B cell (primary cell): Measurements from ENCODE around the gene EFCC1.

ENCODE experiments used
- EZH2 ChIP-seq: IDR thresholded peaks from 2 replicates; pipeline ENCODE4 v1.6.1; 2012; ENCODE audit warnings: borderline replicate concordance, low read depth, mild to moderate bottlenecking, moderate library complexity, low read length; ENCODE audit not compliant: insufficient read depth, poor library complexity, severe bottlenecking
- TF ChIP-seq, protein P1 (sequence below): fragments of 200-600 bp; IDR thresholded peaks from one replicate; pipeline ENCODE4 v1.8.0; 2022; ENCODE audit warnings: antibody characterized with exemption, mild to moderate bottlenecking

DNA sequence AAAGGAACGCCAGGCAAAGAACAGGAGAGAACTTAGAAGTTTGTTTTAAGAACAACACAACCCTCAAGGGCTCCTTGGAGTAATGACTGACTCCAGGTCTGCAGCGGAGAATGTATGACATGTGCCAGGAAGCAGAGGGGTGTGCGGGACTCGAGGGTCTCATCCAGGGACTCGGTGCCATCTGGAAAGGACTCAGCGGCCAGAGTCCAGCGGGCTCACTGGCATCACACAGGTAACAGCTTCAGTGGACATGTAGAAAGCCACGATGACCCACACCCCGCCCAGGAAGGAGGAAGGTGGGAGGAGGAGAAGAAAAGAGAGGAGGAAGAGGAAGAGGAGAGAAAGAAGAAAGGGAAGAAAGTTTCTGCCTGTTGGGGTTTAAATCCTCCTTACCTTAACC is 80.9 kb downstream of the EFCC1 start:
- no peak for TF ChIP-seq EZH2
- TF ChIP-seq, protein P1, sequence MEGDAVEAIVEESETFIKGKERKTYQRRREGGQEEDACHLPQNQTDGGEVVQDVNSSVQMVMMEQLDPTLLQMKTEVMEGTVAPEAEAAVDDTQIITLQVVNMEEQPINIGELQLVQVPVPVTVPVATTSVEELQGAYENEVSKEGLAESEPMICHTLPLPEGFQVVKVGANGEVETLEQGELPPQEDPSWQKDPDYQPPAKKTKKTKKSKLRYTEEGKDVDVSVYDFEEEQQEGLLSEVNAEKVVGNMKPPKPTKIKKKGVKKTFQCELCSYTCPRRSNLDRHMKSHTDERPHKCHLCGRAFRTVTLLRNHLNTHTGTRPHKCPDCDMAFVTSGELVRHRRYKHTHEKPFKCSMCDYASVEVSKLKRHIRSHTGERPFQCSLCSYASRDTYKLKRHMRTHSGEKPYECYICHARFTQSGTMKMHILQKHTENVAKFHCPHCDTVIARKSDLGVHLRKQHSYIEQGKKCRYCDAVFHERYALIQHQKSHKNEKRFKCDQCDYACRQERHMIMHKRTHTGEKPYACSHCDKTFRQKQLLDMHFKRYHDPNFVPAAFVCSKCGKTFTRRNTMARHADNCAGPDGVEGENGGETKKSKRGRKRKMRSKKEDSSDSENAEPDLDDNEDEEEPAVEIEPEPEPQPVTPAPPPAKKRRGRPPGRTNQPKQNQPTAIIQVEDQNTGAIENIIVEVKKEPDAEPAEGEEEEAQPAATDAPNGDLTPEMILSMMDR, result no peak
